Transverse colon (tissue), 4 donors: Measurements from ENCODE around the gene RUVBL1. TPM values are rescaled to one million over a fixed set of nuclear protein-coding genes. Genes with fewer than 3 reads are reported as not detected.

Experiments used
- DNase-seq: peaks from one replicate; pipeline ENCODE4 v3.0.0-alpha.2; 2019
- H3K27ac ChIP-seq, 4 donors: fragments of 200-600 bp; sonication (generic); 2 replicates each; pipeline ENCODE4 v1.5.1; 2016 to 2018; ENCODE audit warnings: inconsistent platforms in 4 of 4
- H3K27me3 ChIP-seq: fragments of 200-600 bp; sonication (generic); 2 replicates; pipeline ENCODE4 v1.5.1; 2017; ENCODE audit warnings: inconsistent platforms
- H3K36me3 ChIP-seq, 4 donors: fragments of 200-600 bp; sonication (generic); 2 replicates each; pipeline ENCODE4 v1.5.1; 2017 to 2019; ENCODE audit warnings: inconsistent platforms in 4 of 4
- H3K4me1 ChIP-seq, 4 donors: fragments of 200-600 bp; sonication (generic); 2 replicates each; pipeline ENCODE4 v1.5.1; 2017 to 2020; ENCODE audit warnings: inconsistent platforms in 4 of 4
- H3K4me3 ChIP-seq, 4 donors: fragments of 200-600 bp; sonication (generic); 1 replicate in 1 of 4; 2 replicates in 3 of 4; pipeline versions ENCODE4 v1.5.1 to v1.6.1; 2017 to 2019; ENCODE audit warnings: inconsistent platforms in 4 of 4
- H3K9me3 ChIP-seq, 2 donors: fragments of 200-600 bp; sonication (generic); 2 replicates each; pipeline ENCODE4 v1.5.1; 2017 to 2019; ENCODE audit warnings: inconsistent platforms in 2 of 2
- CTCF ChIP-seq, 5 experiments: fragments of 200-600 bp in 3 of 5; fragments of 450-650 bp in 2 of 5; sonication (generic) in 3 of 5; IDR thresholded peaks; 1 replicate in 2 of 5; 2 replicates in 3 of 5; pipeline ENCODE4 v1.5.1; 2016 to 2017; ENCODE audit warnings: antibody characterized with exemption in 5 of 5, inconsistent platforms in 3 of 5, mild to moderate bottlenecking in 2 of 5, moderate library complexity in 1 of 5
- EP300 ChIP-seq: sonication (generic); formaldehyde crosslinking; IDR thresholded peaks from one replicate; pipeline ENCODE4 v1.6.1; 2017; ENCODE audit warnings: antibody characterized with exemption, low read depth
- POLR2A ChIP-seq: fragments of 450-650 bp; IDR thresholded peaks from one replicate; pipeline ENCODE4 v1.6.1; 2016; ENCODE audit warnings: antibody characterized with exemption, mild to moderate bottlenecking, moderate library complexity
- POLR2AphosphoS5 ChIP-seq, 3 donors: sonication (generic); formaldehyde crosslinking; IDR thresholded peaks; one replicate each; pipeline ENCODE4 v1.6.1; 2016; ENCODE audit warnings: antibody characterized with exemption in 3 of 3
- WGBS, 2 donors: methylation state at CpG; one replicate each; pipeline ENCODE4 v1.1.5; 2018; ENCODE audit warnings: low coverage in 1 of 2; 5-methylcytosine and 5-hydroxymethylcytosine counted together
- in situ Hi-C, 4 donors: fragments of 200-750 bp; cut with MboI; loops; one replicate each; pipeline versions ENCODE4 v1.15.0 to v1.15.1; 2017; ENCODE audit warnings: low sequenced_read_pairs in 3 of 4, low pct_ligation_motif_present in 1 of 4, low pct_unique_long_range_greater_than_20kb in 1 of 4
- intact Hi-C: fragments of 100-400 bp; cut with DNase I; formaldehyde crosslinking; loops from one replicate; pipeline ENCODE4 v1.15.1; 2023; ENCODE audit warnings: low total_unique reads
- total RNA-seq, 4 donors: library from RNA; depleted of rRNA; stranded (reverse); fragments of >200 nt; gene quantifications; one replicate each; pipeline ENCODE4 v1.1.0, GENCODE V29; 2016

The RUVBL1 gene
- total RNA-seq, 4 donors from 2014 or later: 1.4 to 16.4 (median 10.1) TPM; not detected in 1

- peaks cover 8 to 19% (median 17%) of the 10 kb centered on the region in 4 donors for H3K4me1 ChIP-seq
- peaks cover 0 to 46% (median 21%) of the 10 kb centered on the region in 4 donors for H3K36me3 ChIP-seq
- 90% methylated on average over 7 of the region's 11 CpGs; no CpG with 5 or more reads in 1 of the 2 donors for WGBS, 2 donors
- in situ Hi-C loops (no loop called here), intact Hi-C loops (no loop called here)
- no peak overlapping the region for H3K4me3 ChIP-seq
- no peak overlapping the region for H3K27ac ChIP-seq
- no peaks in the 10 kb centered on the region for H3K9me3 ChIP-seq
- peaks cover 4% of the 10 kb centered on the region for H3K27me3 ChIP-seq
- DNase-seq: no peak
- TF ChIP-seq POLR2AphosphoS5 (IDR thresholded peaks at IDR 0.05) (no peak), EP300 (no peak), CTCF (IDR thresholded peaks at IDR 0.05) (no peak), POLR2A (no peak)
Observed at GRCh38 chr3:128071771-128072453, 51.7 kb downstream of the RUVBL1 start.

- TF ChIP-seq POLR2AphosphoS5 (IDR thresholded peaks at IDR 0.05) (no peak), POLR2A (no peak), CTCF (IDR thresholded peaks at IDR 0.05) (no peak), EP300 (no peak)
- no peak for DNase-seq
- peaks cover 2 to 12% (median 10%) of the 10 kb centered on the region in 4 donors for H3K4me1 ChIP-seq
- H3K9me3 ChIP-seq: no peaks in the 10 kb centered on the region
- 85% methylated on average over 12 of the region's 13 CpGs; no CpG with 5 or more reads in 1 of the 2 donors for WGBS, 2 donors
- no peaks in the 10 kb centered on the region for H3K27me3 ChIP-seq
- peaks cover 0 to 54% (median 25%) of the 10 kb centered on the region in 4 donors for H3K36me3 ChIP-seq
- no peak overlapping the region for H3K27ac ChIP-seq
- intact Hi-C loops: no loop called here
- no peak overlapping the region for H3K4me3 ChIP-seq
- in situ Hi-C loops: no loop called here
Observed at GRCh38 chr3:128070898-128071591, 52.6 kb downstream of the RUVBL1 start.

GRCh38 chr3:128069271-128069670 lies 54.3 kb downstream of the RUVBL1 start:
- no peaks in the 10 kb centered on the region for H3K4me1 ChIP-seq
- no peak overlapping the region for H3K27ac ChIP-seq
- H3K27me3 ChIP-seq: no peaks in the 10 kb centered on the region
- intact Hi-C loops: no loop called here
- in situ Hi-C loops: no loop called here
- peaks cover 0 to 72% (median 36%) of the 10 kb centered on the region in 4 donors for H3K36me3 ChIP-seq
- no peak overlapping the region for H3K4me3 ChIP-seq
- no peaks in the 10 kb centered on the region for H3K9me3 ChIP-seq
- 94 to 100% methylated on average over 1 to 15 of the region's 15 CpGs for WGBS, 2 donors
- no peak for TF ChIP-seq CTCF (IDR thresholded peaks at IDR 0.05)
- TF ChIP-seq POLR2AphosphoS5 (IDR thresholded peaks at IDR 0.05): no peak
- no peak for DNase-seq

GRCh38 chr3:128068156-128068620 lies 55.4 kb downstream of the RUVBL1 start:
- Histone ChIP-seq H3K4me3 (no peak overlapping the region), H3K36me3 (peaks cover 0 to 82% (median 42%) of the 10 kb centered on the region in 4 donors), H3K9me3 (no peaks in the 10 kb centered on the region), H3K27ac (no peak overlapping the region), H3K27me3 (no peaks in the 10 kb centered on the region), H3K4me1 (no peaks in the 10 kb centered on the region)
- WGBS, 2 donors: 60 to 82% methylated on average over 1 to 8 of the region's 8 CpGs
- peak; percentile 43 to 58 (median 50) for TF ChIP-seq CTCF (IDR thresholded peaks at IDR 0.05)
- no peak for TF ChIP-seq POLR2A
- in situ Hi-C loops: no loop called here
- DNase-seq: no peak
- intact Hi-C loops: no loop called here
